Peyer's patch (tissue), 4 donors: ENCODE measurements around the gene PDE4D.

Source experiments
- CTCF ChIP-seq, 6 experiments: fragments of 450-650 bp in 4 of 6; fragments of 200-600 bp in 2 of 6; sonication (generic) in 1 of 6; IDR thresholded peaks; one replicate each; pipeline ENCODE4 v1.5.1; 2017 to 2019; ENCODE audit warnings: antibody characterized with exemption in 6 of 6, mild to moderate bottlenecking in 3 of 6, moderate library complexity in 1 of 6
- POLR2A ChIP-seq, 2 donors: fragments of 450-650 bp; IDR thresholded peaks; one replicate each; pipeline ENCODE4 v1.5.1; 2017; ENCODE audit warnings: antibody characterized with exemption in 2 of 2, mild to moderate bottlenecking in 2 of 2, moderate library complexity in 2 of 2

GRCh38 chr5:59437176-59437575 lies 456.4 kb downstream of the PDE4D start:
- TF ChIP-seq CTCF (IDR thresholded peaks at IDR 0.05) (no peak), POLR2A (IDR thresholded peaks at IDR 0.05) (no peak)
